Activated T-helper 2 cell treated with anti-CD3 and anti-CD28 coated beads, Interferon-gamma antibody, Interleukin-2, Interleukin-4, amounts not matched to agents 10 μg/mL and 5 μg/mL and 100 μg/mL, durations not matched to agents 14 hours and 24 hours and 36 hours (primary cell): Measurements from ENCODE around the gene TMEM87A. TPM values are rescaled to one million over a fixed set of nuclear protein-coding genes. Genes with fewer than 3 reads are reported as not detected.

Source experiments
- DNase-seq: peaks from one replicate; pipeline ENCODE4 v3.0.0; 2021; ENCODE audit warnings: low spot score
- H3K27ac Mint-ChIP-seq: one replicate; pipeline ENCODE4 v1.8.0; 2021; ENCODE audit warnings: mixed read lengths
- H3K27me3 Mint-ChIP-seq: one replicate; pipeline ENCODE4 v1.8.0; 2021; ENCODE audit warnings: low read depth, mixed read lengths
- H3K36me3 Mint-ChIP-seq: one replicate; pipeline ENCODE4 v1.8.0; 2021; ENCODE audit warnings: low read depth, mixed read lengths
- H3K4me1 Mint-ChIP-seq: one replicate; pipeline ENCODE4 v1.8.0; 2021; ENCODE audit warnings: low read depth, mixed read lengths
- H3K4me3 Mint-ChIP-seq: one replicate; pipeline ENCODE4 v1.8.0; 2021; ENCODE audit warnings: low read depth, mild to moderate bottlenecking, moderate library complexity, mixed read lengths
- H3K9me3 Mint-ChIP-seq: one replicate; pipeline ENCODE4 v1.8.0; 2021; ENCODE audit warnings: mixed read lengths
- intact Hi-C: fragments of 100-400 bp; cut with micrococcal nuclease; formaldehyde crosslinking; loops from one replicate; pipeline ENCODE4 v1.15.1; 2023
- total RNA-seq: library from RNA; stranded (reverse); gene quantifications from 2 replicates; pipeline ENCODE4 v1.2.3, GENCODE V29; 2022

TMEM87A gene
- total RNA-seq, 1 donor from 2014 or later, result 34.8 TPM

GRCh38 chr15:42283671-42284070, 10.4 kb upstream of the TMEM87A start:
- no peaks in the 10 kb centered on the region for H3K9me3 Mint-ChIP-seq
- no peak overlapping the region for H3K4me3 Mint-ChIP-seq
- DNase-seq, result no peak
- no peaks in the 10 kb centered on the region for H3K27me3 Mint-ChIP-seq
- intact Hi-C loops, result no loop called here
- peaks cover 5% of the 10 kb centered on the region for H3K4me1 Mint-ChIP-seq
- no peak overlapping the region for H3K27ac Mint-ChIP-seq
- peaks cover 8% of the 10 kb centered on the region for H3K36me3 Mint-ChIP-seq

GRCh38 chr15:42282926-42283325, 9.7 kb upstream of the TMEM87A start:
- intact Hi-C loops, result no loop called here
- Mint-ChIP-seq H3K36me3 (peaks cover 10% of the 10 kb centered on the region), H3K4me1 (peaks cover 5% of the 10 kb centered on the region), H3K27ac (no peak overlapping the region), H3K4me3 (no peak overlapping the region), H3K27me3 (no peaks in the 10 kb centered on the region), H3K9me3 (no peaks in the 10 kb centered on the region)
- DNase-seq, result no peak

GRCh38 chr15:42282344-42282743, 9.1 kb upstream of the TMEM87A start:
- no peak overlapping the region for H3K27ac Mint-ChIP-seq
- no peak overlapping the region for H3K4me3 Mint-ChIP-seq
- DNase-seq, result no peak
- intact Hi-C loops, result no loop called here
- peaks cover 5% of the 10 kb centered on the region for H3K4me1 Mint-ChIP-seq
- H3K36me3 Mint-ChIP-seq, result peaks cover 9% of the 10 kb centered on the region
- no peaks in the 10 kb centered on the region for H3K27me3 Mint-ChIP-seq
- no peaks in the 10 kb centered on the region for H3K9me3 Mint-ChIP-seq

GRCh38 chr15:42279234-42279723, 6.0 kb upstream of the TMEM87A start:
- Mint-ChIP-seq H3K4me3 (no peak overlapping the region), H3K4me1 (peaks cover 22% of the 10 kb centered on the region), H3K9me3 (no peaks in the 10 kb centered on the region), H3K36me3 (peaks cover 11% of the 10 kb centered on the region), H3K27ac (peak overlapping the region; percentile 19), H3K27me3 (no peaks in the 10 kb centered on the region)
- DNase-seq, result no peak
- intact Hi-C loops, result no loop called here

- Mint-ChIP-seq H3K9me3 (no peaks in the 10 kb centered on the region), H3K27me3 (no peaks in the 10 kb centered on the region), H3K27ac (no peak overlapping the region), H3K36me3 (peaks cover 14% of the 10 kb centered on the region), H3K4me1 (peaks cover 28% of the 10 kb centered on the region), H3K4me3 (no peak overlapping the region)
- intact Hi-C loops, result no loop called here
- DNase-seq, result no peak
These were observed 3.5 kb upstream of the TMEM87A start for GRCh38 chr15:42276762-42277161.

GRCh38 chr15:42275780-42276391, 2.7 kb upstream of the TMEM87A start:
- peaks cover 20% of the 10 kb centered on the region for H3K36me3 Mint-ChIP-seq
- no peaks in the 10 kb centered on the region for H3K9me3 Mint-ChIP-seq
- no peak for DNase-seq
- H3K27ac Mint-ChIP-seq, result peak overlapping the region; percentile 100
- H3K4me3 Mint-ChIP-seq, result peak overlapping the region; percentile 71
- intact Hi-C loops, result no loop called here
- no peaks in the 10 kb centered on the region for H3K27me3 Mint-ChIP-seq
- peaks cover 35% of the 10 kb centered on the region for H3K4me1 Mint-ChIP-seq

- peaks cover 27% of the 10 kb centered on the region for H3K36me3 Mint-ChIP-seq
- H3K9me3 Mint-ChIP-seq, result no peaks in the 10 kb centered on the region
- H3K4me1 Mint-ChIP-seq, result peaks cover 37% of the 10 kb centered on the region
- peak overlapping the region; percentile 98 for H3K4me3 Mint-ChIP-seq
- H3K27me3 Mint-ChIP-seq, result no peaks in the 10 kb centered on the region
- intact Hi-C loops, result loop anchor here (5.0 kb wide), 2 partner anchors 82 to 782 kb away; partner anchors contain the start of gene ITPKA
- peak overlapping the region; percentile 100 for H3K27ac Mint-ChIP-seq
- DNase-seq, result no peak
These were observed 1.4 kb upstream of the TMEM87A start for GRCh38 chr15:42274702-42274989.

GRCh38 chr15:42273900-42274701, 868 bp upstream of the TMEM87A start:
- Mint-ChIP-seq H3K36me3 (peaks cover 30% of the 10 kb centered on the region), H3K27ac (peak overlapping the region; percentile 100), H3K27me3 (no peaks in the 10 kb centered on the region), H3K4me1 (peaks cover 32% of the 10 kb centered on the region), H3K9me3 (no peaks in the 10 kb centered on the region), H3K4me3 (peak overlapping the region; percentile 98)
- peak; percentile 61 for DNase-seq
- intact Hi-C loops, result loop anchor here (1.0 to 5.0 kb wide), 5 partner anchors 65 to 782 kb away; partner anchors contain the start of genes ITPKA, SNAP23, STARD9 and VPS39

GRCh38 chr15:42270996-42271395, 2.2 kb downstream of the TMEM87A start:
- Mint-ChIP-seq H3K36me3 (peaks cover 38% of the 10 kb centered on the region), H3K4me3 (no peak overlapping the region), H3K4me1 (peaks cover 34% of the 10 kb centered on the region), H3K9me3 (no peaks in the 10 kb centered on the region), H3K27ac (no peak overlapping the region), H3K27me3 (no peaks in the 10 kb centered on the region)
- no peak for DNase-seq
- intact Hi-C loops, result loop anchor here (5.0 kb wide), 2 partner anchors 79 to 779 kb away; partner anchors contain the start of gene ITPKA

GRCh38 chr15:42270551-42270950, 2.7 kb downstream of the TMEM87A start:
- no peak overlapping the region for H3K27ac Mint-ChIP-seq
- no peak for DNase-seq
- H3K9me3 Mint-ChIP-seq, result no peaks in the 10 kb centered on the region
- intact Hi-C loops, result loop anchor here (5.0 kb wide), 2 partner anchors 78 to 778 kb away; partner anchors contain the start of gene ITPKA
- no peaks in the 10 kb centered on the region for H3K27me3 Mint-ChIP-seq
- H3K36me3 Mint-ChIP-seq, result peaks cover 42% of the 10 kb centered on the region
- no peak overlapping the region for H3K4me3 Mint-ChIP-seq
- H3K4me1 Mint-ChIP-seq, result peaks cover 32% of the 10 kb centered on the region

- Mint-ChIP-seq H3K36me3 (peaks cover 72% of the 10 kb centered on the region), H3K4me3 (no peak overlapping the region), H3K9me3 (no peaks in the 10 kb centered on the region), H3K4me1 (peaks cover 25% of the 10 kb centered on the region), H3K27ac (no peak overlapping the region), H3K27me3 (no peaks in the 10 kb centered on the region)
- DNase-seq, result no peak
- intact Hi-C loops, result no loop called here
These were observed 5.9 kb downstream of the TMEM87A start for GRCh38 chr15:42267286-42267685.

- Mint-ChIP-seq H3K27ac (no peak overlapping the region), H3K27me3 (no peaks in the 10 kb centered on the region), H3K4me3 (no peak overlapping the region), H3K36me3 (peaks cover 71% of the 10 kb centered on the region), H3K4me1 (peaks cover 12% of the 10 kb centered on the region), H3K9me3 (no peaks in the 10 kb centered on the region)
- intact Hi-C loops, result no loop called here
- no peak for DNase-seq
These were observed 8.4 kb downstream of the TMEM87A start for GRCh38 chr15:42264795-42265194.

- Mint-ChIP-seq H3K27ac (no peak overlapping the region), H3K27me3 (no peaks in the 10 kb centered on the region), H3K4me3 (no peak overlapping the region), H3K9me3 (peaks cover 38% of the 10 kb centered on the region), H3K36me3 (peaks cover 75% of the 10 kb centered on the region), H3K4me1 (no peaks in the 10 kb centered on the region)
- intact Hi-C loops, result no loop called here
- no peak for DNase-seq
These were observed 19.9 kb downstream of the TMEM87A start for GRCh38 chr15:42253300-42253699.
